Measurements from ENCODE around the gene SLC22A5.

SLC22A5 gene

GRCh38 chr5:132418881-132419280 is 49.4 kb downstream of the SLC22A5 start:
- H3K9me3 Mint-ChIP-seq = peaks cover under 1% of the 10 kb centered on the region
- ATAC-seq (ENCODE audit: low read depth) = no peak
- H3K27ac Mint-ChIP-seq = peak overlapping the region; percentile 93
- H3K36me3 Mint-ChIP-seq = peaks cover 26% of the 10 kb centered on the region
- no peak for DNase-seq (ENCODE audit: low spot score in 2 of 2)
- peaks cover 69% of the 10 kb centered on the region for H3K4me1 Mint-ChIP-seq
- no peaks in the 10 kb centered on the region for H3K27me3 Mint-ChIP-seq
- H3K4me3 Mint-ChIP-seq = no peak overlapping the region

GRCh38 chr5:132419502-132420468 is 50.3 kb downstream of the SLC22A5 start:
- Mint-ChIP-seq H3K36me3 (peaks cover 20% of the 10 kb centered on the region), H3K27me3 (no peaks in the 10 kb centered on the region), H3K4me3 (peak overlapping the region; percentile 78), H3K27ac (peak overlapping the region; percentile 93), H3K4me1 (peaks cover 73% of the 10 kb centered on the region), H3K9me3 (no peaks in the 10 kb centered on the region)
- peak; percentile 36 for ATAC-seq (ENCODE audit: low read depth)
- DNase-seq (ENCODE audit: low spot score in 2 of 2) = peak; percentile 58 to 68

- H3K4me1 Mint-ChIP-seq = peaks cover 79% of the 10 kb centered on the region
- ATAC-seq (ENCODE audit: low read depth) = peak; percentile 53
- peaks cover 20% of the 10 kb centered on the region for H3K36me3 Mint-ChIP-seq
Measured at GRCh38 chr5:132420706-132421272, 51.3 kb downstream of the SLC22A5 start.

GRCh38 chr5:132421462-132421861 is 52.0 kb downstream of the SLC22A5 start:
- peak overlapping the region; percentile 93 for H3K27ac Mint-ChIP-seq
- H3K4me1 Mint-ChIP-seq = peaks cover 77% of the 10 kb centered on the region
- H3K4me3 Mint-ChIP-seq = peak overlapping the region; percentile 78
- H3K27me3 Mint-ChIP-seq = no peaks in the 10 kb centered on the region
- DNase-seq (ENCODE audit: low spot score in 2 of 2) = no peak
- ATAC-seq (ENCODE audit: low read depth) = no peak
- no peaks in the 10 kb centered on the region for H3K9me3 Mint-ChIP-seq
- peaks cover 20% of the 10 kb centered on the region for H3K36me3 Mint-ChIP-seq

More at GRCh38 chr5:132420706-132421272, 51.3 kb downstream of the SLC22A5 start:
- peak; percentile 35 to 52 for DNase-seq (ENCODE audit: low spot score in 2 of 2)
- Mint-ChIP-seq H3K27me3 (no peaks in the 10 kb centered on the region), H3K9me3 (no peaks in the 10 kb centered on the region), H3K27ac (peak overlapping the region; percentile 93), H3K4me3 (peak overlapping the region; percentile 78)

- peak; percentile 18 for ATAC-seq (ENCODE audit: low read depth)
- Mint-ChIP-seq H3K9me3 (no peaks in the 10 kb centered on the region), H3K4me1 (peaks cover 78% of the 10 kb centered on the region), H3K27me3 (no peaks in the 10 kb centered on the region), H3K4me3 (peak overlapping the region; percentile 60), H3K27ac (peak overlapping the region; percentile 15), H3K36me3 (peaks cover 14% of the 10 kb centered on the region)
- no peak for DNase-seq (ENCODE audit: low spot score in 2 of 2)
Measured at GRCh38 chr5:132422720-132423437, 53.4 kb downstream of the SLC22A5 start.

- Mint-ChIP-seq H3K27me3 (no peaks in the 10 kb centered on the region), H3K4me3 (peak overlapping the region; percentile 44), H3K36me3 (peaks cover 10% of the 10 kb centered on the region), H3K27ac (peak overlapping the region; percentile 15), H3K9me3 (no peaks in the 10 kb centered on the region), H3K4me1 (peaks cover 80% of the 10 kb centered on the region)
- no peak for DNase-seq (ENCODE audit: low spot score in 2 of 2)
- ATAC-seq (ENCODE audit: low read depth) = no peak
Measured at GRCh38 chr5:132423438-132423898, 54.0 kb downstream of the SLC22A5 start.

GRCh38 chr5:132424167-132424880 is 54.8 kb downstream of the SLC22A5 start:
- H3K27me3 Mint-ChIP-seq = no peaks in the 10 kb centered on the region
- DNase-seq (ENCODE audit: low spot score in 2 of 2) = no peak
- ATAC-seq (ENCODE audit: low read depth) = no peak
- no peaks in the 10 kb centered on the region for H3K9me3 Mint-ChIP-seq
- H3K27ac Mint-ChIP-seq = peak overlapping the region; percentile 96
- peaks cover 5% of the 10 kb centered on the region for H3K36me3 Mint-ChIP-seq
- peak overlapping the region; percentile 43 for H3K4me3 Mint-ChIP-seq
- peaks cover 82% of the 10 kb centered on the region for H3K4me1 Mint-ChIP-seq

- Mint-ChIP-seq H3K36me3 (peaks cover 8% of the 10 kb centered on the region), H3K9me3 (no peaks in the 10 kb centered on the region), H3K27ac (peak overlapping the region; percentile 96), H3K4me1 (peaks cover 82% of the 10 kb centered on the region), H3K4me3 (peak overlapping the region; percentile 41), H3K27me3 (no peaks in the 10 kb centered on the region)
- peak; percentile 44 to 72 for DNase-seq (ENCODE audit: low spot score in 2 of 2)
- ATAC-seq (ENCODE audit: low read depth) = peak; percentile 83
Measured at GRCh38 chr5:132425009-132425937, 55.8 kb downstream of the SLC22A5 start.

- ATAC-seq (ENCODE audit: low read depth) = no peak
Measured at GRCh38 chr5:132425975-132426524, 56.5 kb downstream of the SLC22A5 start.

GRCh38 chr5:132426525-132427138 is 57.1 kb downstream of the SLC22A5 start:
- ATAC-seq (ENCODE audit: low read depth) (peak; percentile 18), DNase-seq (ENCODE audit: low spot score in 2 of 2) (no peak)
- H3K27ac Mint-ChIP-seq = peak overlapping the region; percentile 96
- H3K27me3 Mint-ChIP-seq = no peaks in the 10 kb centered on the region
- H3K4me1 Mint-ChIP-seq = peaks cover 78% of the 10 kb centered on the region
- peaks cover 10% of the 10 kb centered on the region for H3K36me3 Mint-ChIP-seq
- peak overlapping the region; percentile 18 for H3K4me3 Mint-ChIP-seq
- H3K9me3 Mint-ChIP-seq = no peaks in the 10 kb centered on the region

More at GRCh38 chr5:132425975-132426524, 56.5 kb downstream of the SLC22A5 start:
- H3K27ac Mint-ChIP-seq = peak overlapping the region; percentile 96
- H3K4me1 Mint-ChIP-seq = peaks cover 79% of the 10 kb centered on the region
- peaks cover 10% of the 10 kb centered on the region for H3K36me3 Mint-ChIP-seq
- peak overlapping the region; percentile 41 for H3K4me3 Mint-ChIP-seq
- no peak for DNase-seq (ENCODE audit: low spot score in 2 of 2)
- H3K27me3 Mint-ChIP-seq = no peaks in the 10 kb centered on the region
- H3K9me3 Mint-ChIP-seq = no peaks in the 10 kb centered on the region

GRCh38 chr5:132427281-132428146 is 58.0 kb downstream of the SLC22A5 start:
- H3K4me3 Mint-ChIP-seq = peak overlapping the region; percentile 59
- peak overlapping the region; percentile 96 for H3K27ac Mint-ChIP-seq
- H3K9me3 Mint-ChIP-seq = no peaks in the 10 kb centered on the region
- no peaks in the 10 kb centered on the region for H3K27me3 Mint-ChIP-seq
- no peak for DNase-seq (ENCODE audit: low spot score in 2 of 2)
- peaks cover 12% of the 10 kb centered on the region for H3K36me3 Mint-ChIP-seq
- ATAC-seq (ENCODE audit: low read depth) = peak; percentile 44
- peaks cover 78% of the 10 kb centered on the region for H3K4me1 Mint-ChIP-seq
